Hepatocyte (in vitro differentiated cells): ENCODE data around the gene CDPF1. TPM values are rescaled to one million over a fixed set of nuclear protein-coding genes. Genes with fewer than 3 reads are reported as not detected.
A peak's percentile ranks its signal among the peaks of the same experiment; 100 is the strongest.
"Not testable (repeated sequence)": the region's sequence is repeated elsewhere in the genome, so short reads cannot be mapped to it uniquely, and the experiment has no call there.

ENCODE experiments used
- DNase-seq: peaks from one replicate; pipeline ENCODE4 v3.0.0-alpha.2; 2016; ENCODE audit warnings: low spot score
- H2AFZ ChIP-seq: fragments of 200-600 bp; sonication (generic); 2 replicates; pipeline ENCODE4 v1.6.0; 2016; ENCODE audit warnings: antibody characterized with exemption, mild to moderate bottlenecking
- H3K27ac ChIP-seq: fragments of 200-600 bp; sonication (generic); 2 replicates; pipeline ENCODE4 v1.5.1; 2016; ENCODE audit warnings: mild to moderate bottlenecking
- H3K27me3 ChIP-seq: fragments of 200-600 bp; sonication (generic); 2 replicates; pipeline ENCODE4 v1.6.1; 2016
- H3K36me3 ChIP-seq: fragments of 200-600 bp; sonication (generic); replicated peaks from 2 replicates; pipeline ENCODE4 v1.5.1; 2016; ENCODE audit warnings: low read depth; ENCODE audit not compliant: insufficient read depth
- H3K4me1 ChIP-seq: fragments of 200-600 bp; sonication (generic); 2 replicates; pipeline ENCODE4 v1.5.1; 2016; ENCODE audit warnings: mild to moderate bottlenecking, moderate library complexity; ENCODE audit not compliant: insufficient read depth
- H3K4me2 ChIP-seq: fragments of 200-600 bp; sonication (generic); 2 replicates; pipeline ENCODE4 v1.6.0; 2016
- H3K4me3 ChIP-seq: fragments of 200-600 bp; sonication (generic); 2 replicates; pipeline ENCODE4 v1.5.1; 2016; ENCODE audit warnings: mild to moderate bottlenecking
- H3K79me2 ChIP-seq: fragments of 200-600 bp; sonication (generic); 2 replicates; pipeline ENCODE4 v1.6.0; 2017; ENCODE audit warnings: mild to moderate bottlenecking
- H3K9me2 ChIP-seq: fragments of 200-600 bp; sonication (generic); replicated peaks from 2 replicates; pipeline ENCODE4 v1.6.0; 2017; ENCODE audit warnings: mild to moderate bottlenecking; ENCODE audit not compliant: insufficient read depth
- H3K9me3 ChIP-seq: fragments of 200-600 bp; sonication (generic); 2 replicates; pipeline ENCODE4 v1.5.1; 2016; ENCODE audit warnings: low read depth, mild to moderate bottlenecking
- H4K20me1 ChIP-seq: fragments of 200-600 bp; sonication (generic); 2 replicates; pipeline ENCODE4 v1.6.0; 2016; ENCODE audit warnings: mild to moderate bottlenecking; ENCODE audit not compliant: insufficient read depth, poor library complexity, severe bottlenecking
- EZH2 ChIP-seq: fragments of 200-600 bp; sonication (generic); IDR thresholded peaks from 2 replicates; pipeline ENCODE4 v1.6.1; 2016; ENCODE audit warnings: antibody characterized with exemption, mild to moderate bottlenecking, borderline replicate concordance
- EZH2phosphoT487 ChIP-seq: fragments of 200-600 bp; sonication (generic); IDR thresholded peaks from one replicate; pipeline ENCODE4 v1.6.1; 2018; ENCODE audit warnings: antibody characterized with exemption, mild to moderate bottlenecking, low read depth, moderate library complexity; ENCODE audit not compliant: unreplicated experiment, severe bottlenecking
- WGBS: methylation state at CpG from one replicate; pipeline ENCODE4 v1.1.6; 2016; ENCODE audit warnings: low lambda C conversion rate; ENCODE audit errors: missing lambda C conversion rate; 5-methylcytosine and 5-hydroxymethylcytosine counted together
- polyA plus RNA-seq: library from polyadenylated mRNA; unstranded; fragments of >200 nt; fragmentation: Nextera tagmentation; extraction: Ambion mirVana; gene quantifications from 2 replicates; pipeline ENCODE4 v1.2.1, GENCODE V29; 2016
- total RNA-seq: library from RNA; depleted of rRNA; stranded (reverse); fragments of >200 nt; gene quantifications from 2 replicates; pipeline ENCODE4 v1.2.3, GENCODE V29; 2014
- TF ChIP-seq, protein P1 (sequence below): fragments of 200-600 bp; sonication (generic); IDR thresholded peaks from 2 replicates; pipeline ENCODE4 v1.5.1; 2016; ENCODE audit warnings: antibody characterized with exemption, mild to moderate bottlenecking; ENCODE audit not compliant: poor library complexity

Gene CDPF1
- total and polyA plus RNA-seq, 2 experiments from 2014 or later: 8.2 to 13.6 TPM

DNA sequence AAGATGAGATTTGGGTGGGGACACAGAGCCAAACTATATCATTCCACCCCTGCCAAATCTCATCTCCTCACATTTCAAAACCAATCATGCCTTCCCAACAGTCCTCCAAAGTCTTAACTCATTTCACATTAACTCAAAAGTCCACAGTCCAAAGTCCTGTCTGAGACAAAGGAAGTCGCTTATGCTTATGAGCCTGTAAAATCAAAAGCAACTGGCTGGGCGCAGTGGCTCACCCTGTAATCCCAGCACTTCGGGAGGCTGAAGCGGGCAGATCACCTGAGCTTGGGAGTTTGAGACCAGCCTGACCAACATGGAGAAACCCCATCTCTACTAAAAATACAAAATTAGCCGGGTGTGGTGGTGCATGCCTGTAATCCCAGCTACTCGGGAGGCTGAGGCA lies 14.4 kb upstream of the CDPF1 start:
- H3K27me3 ChIP-seq: peaks cover 27% of the 10 kb centered on the region
- peak; percentile 49 for DNase-seq
- not testable (repeated sequence) for H3K9me3 ChIP-seq, H3K27ac ChIP-seq, H2AFZ ChIP-seq, H4K20me1 ChIP-seq, H3K4me2 ChIP-seq, H3K36me3 ChIP-seq, H3K4me3 ChIP-seq, H3K9me2 ChIP-seq
- H3K79me2 ChIP-seq: peaks cover 16% of the 10 kb centered on the region
- peaks cover 11% of the 10 kb centered on the region for H3K4me1 ChIP-seq
- WGBS: 90% methylated on average over 6 of the region's 6 CpGs

DNA sequence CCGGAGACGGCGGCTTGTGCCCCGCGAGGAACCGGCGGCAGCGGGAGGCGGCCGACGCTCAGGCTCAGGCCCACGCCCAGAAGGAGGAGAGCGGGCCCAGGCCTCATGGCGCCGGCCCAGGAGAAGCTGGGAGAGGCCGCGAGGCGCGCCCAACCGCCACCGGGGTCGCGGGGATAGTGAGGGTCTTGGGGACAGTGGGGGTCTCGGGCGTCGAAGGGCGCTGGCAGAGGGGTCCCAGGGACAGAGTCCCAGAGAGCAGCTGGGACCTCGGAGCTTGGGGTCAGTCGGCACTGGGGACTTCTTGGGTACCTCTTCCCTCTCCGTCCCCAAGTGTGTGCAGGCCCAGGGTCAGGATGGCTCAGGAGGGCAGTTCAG lies 13.1 kb upstream of the CDPF1 start, which contains the start of gene PKDREJ:
TSS of gene PKDREJ (minus strand) at position 128 of the 375 bp plus-strand sequence. CDS start at position 107, 21 bp downstream.
- Histone ChIP-seq H3K4me2 (peak within 1 kb of the TSS; percentile 59), H3K27ac (peak within 1 kb of the TSS; percentile 15), H3K9me2 (no peaks in the 10 kb centered on the region), H2AFZ (no peak within 1 kb of the TSS), H3K4me1 (peaks cover 4% of the 10 kb centered on the region), H3K9me3 (no peaks in the 10 kb centered on the region), H4K20me1 (no peaks in the 10 kb centered on the region), H3K27me3 (peaks cover 27% of the 10 kb centered on the region), H3K36me3 (no peaks in the 10 kb centered on the region), H3K4me3 (no peak within 1 kb of the TSS), H3K79me2 (peaks cover 3% of the 10 kb centered on the region)
- WGBS: 80% methylated on average over 1 of the region's 30 CpGs
- TF ChIP-seq EZH2phosphoT487 (no peak), EZH2 (no peak)
- TF ChIP-seq, protein P1, sequence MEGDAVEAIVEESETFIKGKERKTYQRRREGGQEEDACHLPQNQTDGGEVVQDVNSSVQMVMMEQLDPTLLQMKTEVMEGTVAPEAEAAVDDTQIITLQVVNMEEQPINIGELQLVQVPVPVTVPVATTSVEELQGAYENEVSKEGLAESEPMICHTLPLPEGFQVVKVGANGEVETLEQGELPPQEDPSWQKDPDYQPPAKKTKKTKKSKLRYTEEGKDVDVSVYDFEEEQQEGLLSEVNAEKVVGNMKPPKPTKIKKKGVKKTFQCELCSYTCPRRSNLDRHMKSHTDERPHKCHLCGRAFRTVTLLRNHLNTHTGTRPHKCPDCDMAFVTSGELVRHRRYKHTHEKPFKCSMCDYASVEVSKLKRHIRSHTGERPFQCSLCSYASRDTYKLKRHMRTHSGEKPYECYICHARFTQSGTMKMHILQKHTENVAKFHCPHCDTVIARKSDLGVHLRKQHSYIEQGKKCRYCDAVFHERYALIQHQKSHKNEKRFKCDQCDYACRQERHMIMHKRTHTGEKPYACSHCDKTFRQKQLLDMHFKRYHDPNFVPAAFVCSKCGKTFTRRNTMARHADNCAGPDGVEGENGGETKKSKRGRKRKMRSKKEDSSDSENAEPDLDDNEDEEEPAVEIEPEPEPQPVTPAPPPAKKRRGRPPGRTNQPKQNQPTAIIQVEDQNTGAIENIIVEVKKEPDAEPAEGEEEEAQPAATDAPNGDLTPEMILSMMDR: no peak
- DNase-seq: no peak

DNA sequence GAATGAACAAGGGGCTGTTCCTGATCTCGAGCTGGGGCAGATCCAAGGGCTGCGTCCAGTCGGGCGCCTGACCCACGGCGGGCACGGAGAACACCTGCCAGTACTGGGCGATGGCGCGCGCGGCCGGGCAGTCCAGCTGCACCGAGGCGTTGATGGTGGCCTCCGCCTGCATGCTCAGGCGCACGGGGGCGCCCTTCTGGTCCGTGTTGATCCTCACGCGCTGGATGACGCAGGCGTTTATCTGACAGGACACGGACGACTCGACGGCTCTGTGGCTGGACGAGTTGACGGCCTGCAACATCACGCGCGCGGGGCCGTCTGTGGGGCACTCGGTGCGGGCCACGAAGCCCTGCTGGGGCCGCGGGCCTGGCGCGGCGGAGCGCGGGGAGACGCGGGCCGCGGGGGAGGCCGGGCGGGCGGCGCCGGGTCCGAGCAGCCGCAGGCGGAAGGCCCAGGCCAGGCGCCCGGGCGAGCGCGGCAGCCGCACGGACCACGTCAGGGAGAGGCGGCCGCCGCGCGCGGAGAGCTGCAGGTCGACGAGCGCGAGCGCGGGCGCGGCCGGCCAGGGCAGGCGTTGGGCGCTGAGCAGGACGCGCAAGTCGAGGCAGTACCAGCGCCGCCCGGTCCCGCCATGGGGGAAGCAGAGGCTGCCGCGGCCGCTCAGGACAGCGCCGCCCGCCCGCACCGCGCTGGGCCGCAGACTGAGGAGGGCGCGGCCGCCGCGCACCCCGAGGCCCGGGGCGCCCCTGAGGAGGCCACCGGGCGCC lies 12.5 kb upstream of the CDPF1 start:
- H3K9me3 ChIP-seq: no peaks in the 10 kb centered on the region
- H3K4me2 ChIP-seq: peak overlapping the region; percentile 59
- no peaks in the 10 kb centered on the region for H3K36me3 ChIP-seq
- H3K4me1 ChIP-seq: peaks cover 4% of the 10 kb centered on the region
- H3K4me3 ChIP-seq: no peak overlapping the region
- TF ChIP-seq, protein P1: peak; percentile 35
- no peak for TF ChIP-seq EZH2
- H3K27ac ChIP-seq: no peak overlapping the region
- peaks cover 27% of the 10 kb centered on the region for H3K27me3 ChIP-seq
- DNase-seq: peak; percentile 59
- no peaks in the 10 kb centered on the region for H3K9me2 ChIP-seq
- no peaks in the 10 kb centered on the region for H4K20me1 ChIP-seq
- 18% methylated on average over 67 of the region's 109 CpGs for WGBS
- H3K79me2 ChIP-seq: no peaks in the 10 kb centered on the region
- no peak overlapping the region for H2AFZ ChIP-seq

DNA sequence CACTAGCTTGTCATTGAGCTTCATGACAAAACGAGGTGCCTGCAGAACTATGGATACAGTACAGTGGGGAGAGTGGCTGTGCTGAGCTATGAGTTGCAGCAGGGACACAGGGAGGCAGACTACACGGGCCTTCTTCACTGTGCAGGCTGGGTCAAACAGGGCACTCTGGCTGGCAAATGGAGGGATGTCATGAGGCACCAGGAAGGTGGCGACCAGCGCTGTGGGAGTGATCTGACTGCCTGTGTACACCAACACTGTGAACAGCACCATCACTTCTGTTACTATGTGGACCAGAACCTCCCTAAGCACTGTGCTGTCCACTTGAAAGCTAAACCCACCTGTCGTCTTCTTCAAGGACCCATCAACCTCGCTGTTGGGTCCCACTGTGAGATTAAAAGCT lies 9.9 kb upstream of the CDPF1 start:
- Histone ChIP-seq H2AFZ (no peak overlapping the region), H3K4me1 (no peaks in the 10 kb centered on the region), H4K20me1 (no peaks in the 10 kb centered on the region), H3K9me2 (no peaks in the 10 kb centered on the region), H3K79me2 (no peaks in the 10 kb centered on the region), H3K36me3 (no peaks in the 10 kb centered on the region), H3K9me3 (no peaks in the 10 kb centered on the region), H3K27me3 (peaks cover 27% of the 10 kb centered on the region), H3K27ac (no peak overlapping the region), H3K4me3 (no peak overlapping the region), H3K4me2 (no peak overlapping the region)
- TF ChIP-seq EZH2 (no peak), EZH2phosphoT487 (no peak)
- TF ChIP-seq, protein P1: no peak
- DNase-seq: no peak
- 85% methylated on average over 6 of the region's 6 CpGs for WGBS
